B cell (primary cell): ENCODE data around the gene PNPLA3. TPM values are rescaled to one million over a fixed set of nuclear protein-coding genes. Genes with fewer than 3 reads are reported as not detected.
A peak's percentile ranks its signal among the peaks of the same experiment; 100 is the strongest.

Experiments used
- ATAC-seq: fragments of 200-7000 bp; cut with Tn5 transposase; one replicate; pipeline ENCODE4 v1.10.0; 2021; ENCODE audit warnings: low read depth, mild to moderate bottlenecking, moderate number of reproducible peaks, moderate library complexity
- CTCF ChIA-PET: fragments of 350-600 bp; sonication (Branson Sonifier 250); formaldehyde crosslinking; loops from one replicate; lab custom pipeline; 2021; ENCODE audit warnings: antibody characterized with exemption, inconsistent platforms; lab: Charles Lee
- POLR2A ChIA-PET: fragments of 350-600 bp; sonication (Branson Sonifier 250); formaldehyde crosslinking; loops from one replicate; lab custom pipeline; 2021; ENCODE audit warnings: antibody characterized with exemption; lab: Charles Lee
- DNase-seq: peaks from one replicate; pipeline ENCODE4 v3.0.0; 2013
- H2AFZ ChIP-seq: 2 replicates; pipeline ENCODE4 v1.6.1; 2012; ENCODE audit warnings: mild to moderate bottlenecking, low read depth, low read length; ENCODE audit not compliant: insufficient read depth, poor library complexity, severe bottlenecking
- H3K27ac ChIP-seq, 2 donors: 1 replicate in 1 of 2; 2 replicates in 1 of 2; pipeline ENCODE4 v1.5.1; 2012 to 2013; ENCODE audit warnings: low read length in 2 of 2, mild to moderate bottlenecking in 2 of 2, moderate library complexity in 1 of 2
- H3K27me3 ChIP-seq, 4 experiments: fragments of 200-600 bp in 1 of 4; sonication (generic) in 1 of 4; replicated peaks in 1 of 4; 1 replicate in 2 of 4; 2 replicates in 2 of 4; pipeline versions ENCODE4 v1.6.1 to v1.7.0; 2013 to 2016; ENCODE audit warnings: low read length in 3 of 4, mild to moderate bottlenecking in 2 of 4, mixed read lengths in 1 of 4, moderate library complexity in 1 of 4; ENCODE audit not compliant: insufficient read depth in 4 of 4, control insufficient read depth in 3 of 4; ENCODE audit errors: control extremely low read depth in 1 of 4
- H3K36me3 ChIP-seq, 2 experiments: replicated peaks in 1 of 2; 1 replicate in 1 of 2; 2 replicates in 1 of 2; pipeline versions ENCODE4 v1.6.1 to v1.7.1; 2013; ENCODE audit warnings: low read length in 1 of 2; ENCODE audit not compliant: insufficient read depth in 2 of 2, control insufficient read depth in 1 of 2; ENCODE audit errors: control extremely low read depth in 1 of 2, extremely low read depth in 1 of 2
- H3K4me1 ChIP-seq, 2 donors: fragments of 200-600 bp in 1 of 2; sonication (generic) in 1 of 2; 1 replicate in 1 of 2; 2 replicates in 1 of 2; pipeline versions ENCODE4 v1.5.1 to v1.6.1; 2013 to 2017; ENCODE audit warnings: low read length in 2 of 2; ENCODE audit not compliant: control insufficient read depth in 2 of 2, insufficient read depth in 2 of 2
- H3K4me2 ChIP-seq: replicated peaks from 2 replicates; pipeline ENCODE3; 2012; ENCODE audit warnings: mild to moderate bottlenecking, low read depth, low read length; ENCODE audit not compliant: poor library complexity, severe bottlenecking
- H3K4me3 ChIP-seq, 5 experiments: fragments of 200-600 bp in 1 of 5; sonication (generic) in 1 of 5; 1 replicate in 3 of 5; 2 replicates in 2 of 5; pipeline versions ENCODE4 v1.5.1 to v1.7.0; 2011 to 2016; ENCODE audit warnings: low read length in 4 of 5, mild to moderate bottlenecking in 4 of 5, low read depth in 2 of 5, control low read depth in 1 of 5, moderate library complexity in 1 of 5; ENCODE audit not compliant: insufficient read depth in 1 of 5; ENCODE audit errors: control extremely low read depth in 1 of 5, extremely low read depth in 1 of 5
- H3K79me2 ChIP-seq: fragments of 200-600 bp; sonication (generic); one replicate; pipeline ENCODE4 v1.6.0; 2016; ENCODE audit warnings: low read length; ENCODE audit not compliant: control insufficient read depth, insufficient read depth
- H3K9ac ChIP-seq: fragments of 200-600 bp; sonication (generic); 2 replicates; pipeline ENCODE4 v1.6.1; 2017; ENCODE audit warnings: mild to moderate bottlenecking, low read length, moderate library complexity
- H3K9me3 ChIP-seq, 3 donors: one replicate each; pipeline versions ENCODE4 v1.6.1 to v1.7.1; 2013; ENCODE audit warnings: low read length in 2 of 3; ENCODE audit not compliant: control insufficient read depth in 2 of 3, insufficient read depth in 1 of 3; ENCODE audit errors: control extremely low read depth in 1 of 3
- H4K20me1 ChIP-seq: 2 replicates; pipeline ENCODE4 v1.6.0; 2012; ENCODE audit warnings: mild to moderate bottlenecking, low read length; ENCODE audit not compliant: insufficient read depth, control insufficient read depth, poor library complexity, severe bottlenecking
- H3K27ac Mint-ChIP-seq: one replicate; pipeline ENCODE4 v1.8.0; 2021; ENCODE audit warnings: mixed read lengths
- H3K27me3 Mint-ChIP-seq: one replicate; pipeline ENCODE4 v1.8.0; 2021; ENCODE audit warnings: mixed read lengths
- H3K4me1 Mint-ChIP-seq: one replicate; pipeline ENCODE4 v1.8.0; 2021; ENCODE audit warnings: mixed read lengths
- H3K4me3 Mint-ChIP-seq: one replicate; pipeline ENCODE4 v1.8.0; 2021; ENCODE audit warnings: mixed read lengths
- H3K9me3 Mint-ChIP-seq: one replicate; pipeline ENCODE4 v1.8.0; 2022; ENCODE audit warnings: mixed read lengths; ENCODE audit not compliant: insufficient read depth
- CTCF ChIP-seq: fragments of 200-600 bp; IDR thresholded peaks from one replicate; pipeline ENCODE4 v1.8.0; 2022; ENCODE audit warnings: antibody characterized with exemption, mild to moderate bottlenecking
- EZH2 ChIP-seq: IDR thresholded peaks from 2 replicates; pipeline ENCODE4 v1.6.1; 2012; ENCODE audit warnings: borderline replicate concordance, low read depth, mild to moderate bottlenecking, moderate library complexity, low read length; ENCODE audit not compliant: insufficient read depth, poor library complexity, severe bottlenecking
- WGBS: methylation state at CpG from one replicate; pipeline ENCODE4 v1.1.5; 2013; ENCODE audit warnings: missing lambda C conversion rate; ENCODE audit not compliant: insufficient coverage; 5-methylcytosine and 5-hydroxymethylcytosine counted together
- intact Hi-C: fragments of 100-400 bp; cut with micrococcal nuclease; formaldehyde crosslinking; loops from one replicate; pipeline ENCODE4 v1.10.0; 2022
- polyA plus RNA-seq: library from polyadenylated mRNA; depleted of rRNA; stranded (reverse); fragments of >200 nt; gene quantifications from 2 replicates; pipeline ENCODE4 v1.2.3, GENCODE V29; 2012
- total RNA-seq, 2 donors: library from RNA; stranded (reverse); fragments of 120-200 nt in 1 of 2; gene quantifications; 1 replicate in 1 of 2; 2 replicates in 1 of 2; pipeline versions ENCODE4 v1.2.3 to v1.2.4, GENCODE V29; 2013 to 2022

Gene PNPLA3
- total and polyA plus RNA-seq, 2 donors (not counting 1 experiment from before 2014, with no cell fraction given): 0.15 TPM; not detected in 1

- WGBS: 2% methylated on average over 4 of the region's 17 CpGs
- Histone ChIP-seq H3K27me3 (peaks cover 0 to 4% (median 0%) of the 10 kb centered on the region in 4 experiments), H3K4me1 (peaks cover 18 to 23% of the 10 kb centered on the region in 2 donors), H3K9ac (peak overlapping the region; percentile 79), H3K9me3 (no peaks in the 10 kb centered on the region), H3K27ac (peak overlapping the region; percentile 85 to 88), H3K4me2 (peak overlapping the region; percentile 90), H4K20me1 (peaks cover 40% of the 10 kb centered on the region), H3K36me3 (peaks cover 0 to 4% of the 10 kb centered on the region in 2 experiments), H3K79me2 (peaks cover 55% of the 10 kb centered on the region), H3K4me3 (peak overlapping the region; percentile 76 to 93 (median 82)), H2AFZ (peak overlapping the region; percentile 87)
- DNase-seq (peak; percentile 63), ATAC-seq (peak; percentile 20)
- peak overlapping the region; percentile 94 for H3K4me3 Mint-ChIP-seq
- peak overlapping the region; percentile 94 for H3K27ac Mint-ChIP-seq
- TF ChIP-seq CTCF: no peak
- TF ChIP-seq EZH2: no peak
- ChIA-PET POLR2A (interaction anchor here (1.4 to 1.7 kb wide), 2 partner anchors 40 to 68 kb away, joined by 3 to 4 read pairs; partner anchors contain the start of gene PARVB), CTCF (interaction anchor here (1.5 to 2.0 kb wide), 2 partner anchors 10 to 129 kb away, joined by 6 to 18 read pairs; no protein-coding TSS in a partner anchor)
- H3K27me3 Mint-ChIP-seq: peaks cover 4% of the 10 kb centered on the region
- intact Hi-C loops: loop anchor here (2.0 to 5.0 kb wide), 5 partner anchors 69 to 769 kb away; partner anchors contain the start of genes EFCAB6, PARVB, PARVG and RTL6
- peaks cover 44% of the 10 kb centered on the region for H3K4me1 Mint-ChIP-seq
- H3K9me3 Mint-ChIP-seq: no peaks in the 10 kb centered on the region
These were observed 32.5 kb downstream of the PNPLA3 start for GRCh38 chr22:43955883-43956782.
